Mucosa of rectum (tissue), 2 donors: Measurements from ENCODE around the gene MCRIP1.
A peak's percentile ranks its signal among the peaks of the same experiment; 100 is the strongest.

Experiments used
- H3K27ac ChIP-seq, 2 donors: one replicate each; pipeline ENCODE4 v1.7.0; 2013; ENCODE audit warnings: inconsistent platforms in 2 of 2, low read depth in 2 of 2, low read length in 2 of 2
- H3K27me3 ChIP-seq, 2 donors: one replicate each; pipeline ENCODE4 v1.7.0; 2013; ENCODE audit warnings: low read length in 2 of 2; ENCODE audit not compliant: control insufficient read depth in 2 of 2, insufficient read depth in 2 of 2
- H3K36me3 ChIP-seq, 2 donors: one replicate each; pipeline ENCODE4 v1.7.0; 2013; ENCODE audit warnings: low read length in 2 of 2; ENCODE audit not compliant: control insufficient read depth in 2 of 2, insufficient read depth in 2 of 2
- H3K4me1 ChIP-seq, 2 donors: one replicate each; pipeline ENCODE4 v1.7.0; 2013; ENCODE audit warnings: low read length in 2 of 2, mild to moderate bottlenecking in 1 of 2; ENCODE audit not compliant: control insufficient read depth in 2 of 2, insufficient read depth in 2 of 2
- H3K4me3 ChIP-seq, 2 donors: one replicate each; pipeline ENCODE4 v1.7.0; 2013; ENCODE audit warnings: low read length in 2 of 2
- H3K9ac ChIP-seq, 2 donors: one replicate each; pipeline ENCODE4 v1.7.0; 2013; ENCODE audit warnings: low read length in 2 of 2, low read depth in 1 of 2, mild to moderate bottlenecking in 1 of 2
- H3K9me3 ChIP-seq, 2 donors: one replicate each; pipeline ENCODE4 v1.7.0; 2013; ENCODE audit warnings: low read length in 2 of 2; ENCODE audit not compliant: control insufficient read depth in 2 of 2
- donor health status: healthy.
- donor health status: Normal muscosa, but diverticular disease.

MCRIP1 gene

DNA sequence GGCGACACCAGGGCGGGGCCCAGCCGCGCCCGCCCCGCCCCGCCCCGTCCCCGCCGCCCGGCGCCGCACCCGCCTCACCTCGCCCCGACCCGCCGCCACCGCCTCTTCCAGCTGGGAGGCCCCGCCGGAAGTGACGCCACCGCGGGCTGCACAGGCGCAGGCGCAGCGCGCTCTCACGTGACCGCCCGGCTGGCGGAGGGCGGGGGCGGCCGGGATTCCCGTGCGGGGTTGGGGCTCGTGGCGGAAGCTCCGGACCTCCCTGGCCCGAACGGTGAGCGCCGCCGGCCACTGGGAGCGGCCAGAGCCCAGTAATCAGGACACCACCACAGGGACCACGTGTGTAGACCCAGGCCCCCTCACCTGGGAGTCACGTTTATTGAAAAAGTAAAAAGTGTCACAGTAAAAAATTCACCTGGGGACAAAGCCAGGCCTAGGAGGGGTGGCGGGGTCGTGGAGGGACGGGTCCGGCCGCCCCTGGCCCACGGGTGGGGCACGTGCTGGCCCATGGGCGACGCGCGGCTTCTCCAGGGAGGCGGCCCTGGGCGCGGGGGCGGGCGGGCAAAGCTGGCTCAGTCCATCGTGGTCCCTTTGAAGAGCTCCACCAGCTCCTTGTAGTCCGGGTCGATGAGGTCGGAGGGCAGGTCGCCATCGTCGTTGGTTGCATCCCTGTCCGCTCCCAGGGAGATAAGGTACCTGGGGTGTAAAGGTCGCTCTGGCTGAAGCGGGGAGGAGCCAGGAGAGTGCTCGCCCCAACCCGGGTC, at the start of gene MCRIP1:
Gene MCRIP1 (minus strand): TSS at position 132 of the 761 bp plus-strand sequence. CDS start 8,785 bp downstream, outside the sequence.
- Histone ChIP-seq H3K27ac (peak within 1 kb of the TSS; percentile 86 to 93), H3K36me3 (no peaks in the 10 kb centered on the region), H3K9ac (peak within 1 kb of the TSS; percentile 88 to 94), H3K27me3 (no peaks in the 10 kb centered on the region), H3K4me3 (peak within 1 kb of the TSS; percentile 68 to 77), H3K9me3 (no peaks in the 10 kb centered on the region), H3K4me1 (peaks cover 11 to 16% of the 10 kb centered on the region in 2 donors)

DNA sequence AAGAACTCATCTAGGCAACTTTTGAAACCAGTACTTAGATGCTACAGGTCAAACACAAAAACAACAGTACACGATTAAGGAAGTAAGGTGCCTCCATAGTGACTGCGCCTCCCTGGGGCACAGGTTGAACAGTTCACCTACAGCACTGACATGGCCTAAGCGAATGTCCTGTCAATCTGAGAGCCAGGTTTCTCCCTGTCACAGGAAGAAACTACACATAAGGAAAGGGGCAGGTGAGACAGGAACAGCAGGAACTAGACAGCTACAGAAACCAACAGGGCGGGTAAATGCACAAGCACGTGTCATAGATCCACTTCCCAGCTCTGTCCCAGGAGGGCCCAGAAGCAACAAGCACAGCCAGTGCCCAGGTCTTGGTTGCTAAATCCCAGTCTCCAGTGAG, 46.0 kb upstream of the MCRIP1 start:
- Histone ChIP-seq H3K9ac (no peak overlapping the region), H3K27me3 (no peaks in the 10 kb centered on the region), H3K36me3 (peaks cover 3 to 11% of the 10 kb centered on the region in 2 donors), H3K4me1 (no peaks in the 10 kb centered on the region), H3K4me3 (no peak overlapping the region), H3K27ac (no peak overlapping the region), H3K9me3 (no peaks in the 10 kb centered on the region)

DNA sequence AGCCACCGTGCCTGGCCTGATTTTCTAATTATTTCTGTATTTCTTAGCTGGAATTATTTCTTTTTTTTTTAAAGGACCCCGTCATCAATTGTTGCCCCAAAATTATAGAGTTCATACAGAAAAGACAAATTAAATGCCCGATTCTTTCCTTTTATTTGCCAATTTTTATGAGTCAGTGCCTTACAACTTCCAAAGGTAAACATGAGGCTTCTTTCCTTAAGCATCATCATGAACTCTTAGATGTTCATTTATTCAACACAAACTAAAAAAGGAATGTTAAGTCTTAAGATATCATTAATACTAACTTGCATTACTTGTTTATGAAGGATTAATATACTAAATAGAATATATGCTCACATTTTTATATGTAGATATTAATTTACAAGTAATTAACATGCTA, 45.2 kb upstream of the MCRIP1 start:
- no peaks in the 10 kb centered on the region for H3K9me3 ChIP-seq
- H3K27ac ChIP-seq, result no peak overlapping the region

DNA sequence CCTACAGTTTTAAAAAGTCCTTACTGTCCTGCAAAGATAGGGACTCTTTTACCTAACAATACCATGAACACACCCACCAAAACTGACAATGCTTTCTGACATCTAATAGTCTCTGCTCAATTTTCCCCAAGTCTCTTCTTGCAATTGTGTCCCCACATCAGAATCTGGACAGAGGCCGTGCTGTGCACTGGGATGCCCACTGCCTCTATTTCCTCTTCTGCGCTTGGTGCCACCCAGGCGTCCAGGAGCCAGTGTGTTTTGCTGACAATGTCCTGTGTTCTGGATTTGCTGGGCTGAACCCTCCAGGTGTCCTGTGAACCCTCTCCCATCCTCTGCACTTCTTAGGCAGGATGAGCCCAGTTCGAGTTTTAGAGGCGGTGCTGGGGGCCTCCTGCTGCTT, 44.5 kb upstream of the MCRIP1 start:
- Histone ChIP-seq H3K36me3 (peaks cover 3 to 8% of the 10 kb centered on the region in 2 donors), H3K4me1 (no peaks in the 10 kb centered on the region), H3K4me3 (no peak overlapping the region), H3K9me3 (no peaks in the 10 kb centered on the region), H3K27ac (no peak overlapping the region), H3K27me3 (no peaks in the 10 kb centered on the region), H3K9ac (no peak overlapping the region)

More for the DNA sequence above, 45.2 kb upstream of the MCRIP1 start:
- peaks cover 3 to 10% of the 10 kb centered on the region in 2 donors for H3K36me3 ChIP-seq
- H3K4me3 ChIP-seq, result no peak overlapping the region
- H3K9ac ChIP-seq, result no peak overlapping the region
- no peaks in the 10 kb centered on the region for H3K27me3 ChIP-seq
- H3K4me1 ChIP-seq, result no peaks in the 10 kb centered on the region

DNA sequence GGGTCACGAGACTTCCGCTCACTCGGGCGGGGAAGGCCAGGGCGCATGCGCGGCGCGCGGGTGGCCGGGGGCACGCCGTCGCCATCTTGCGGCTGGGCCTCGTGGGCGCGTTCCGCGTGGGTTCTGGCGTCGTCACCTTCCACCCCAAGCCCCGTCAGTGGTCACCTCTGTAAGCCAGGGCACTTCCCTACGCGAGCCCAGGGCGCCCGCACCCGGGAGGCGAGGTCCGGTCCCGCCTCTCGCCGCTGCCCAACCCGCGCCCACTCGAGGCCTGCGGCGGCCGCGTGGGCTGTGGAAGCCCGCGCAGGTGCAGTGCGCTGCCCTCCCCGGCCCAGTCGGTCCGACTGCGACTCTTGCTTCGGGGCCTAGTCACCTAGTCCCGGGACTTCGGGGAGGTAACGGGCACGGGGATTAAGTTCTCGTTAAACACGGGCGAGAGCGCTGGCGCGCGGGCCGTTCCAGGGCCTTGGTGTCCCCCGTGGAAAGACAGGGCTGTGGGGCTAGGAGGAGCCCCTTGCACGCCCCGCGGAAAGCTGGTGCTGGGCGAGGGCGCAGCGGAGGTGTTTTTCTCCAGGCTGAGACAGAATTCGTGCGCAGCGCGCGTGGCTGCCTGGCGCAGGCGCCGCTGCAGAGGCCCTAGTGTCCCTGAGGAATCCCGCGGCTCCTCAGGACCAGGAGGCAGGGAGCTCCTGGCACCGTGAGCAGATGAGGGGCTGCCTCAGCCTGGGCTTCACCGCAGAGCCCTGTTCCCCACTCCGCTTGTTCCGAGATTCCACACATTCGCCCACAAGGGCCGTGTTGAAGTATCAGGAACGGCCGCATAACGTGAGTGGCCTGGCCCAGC, 38.5 kb upstream of the MCRIP1 start:
- H3K9me3 ChIP-seq, result no peaks in the 10 kb centered on the region
- peaks cover 10 to 12% of the 10 kb centered on the region in 2 donors for H3K36me3 ChIP-seq
- H3K9ac ChIP-seq, result peak overlapping the region; percentile 92 to 99
- H3K27ac ChIP-seq, result peak overlapping the region; percentile 96 to 98
- no peaks in the 10 kb centered on the region for H3K27me3 ChIP-seq
- H3K4me3 ChIP-seq, result peak overlapping the region; percentile 85 to 94
- H3K4me1 ChIP-seq, result peaks cover 41 to 44% of the 10 kb centered on the region in 2 donors

- H3K9me3 ChIP-seq, result no peaks in the 10 kb centered on the region
- H3K4me1 ChIP-seq, result peaks cover 47 to 50% of the 10 kb centered on the region in 2 donors
These were observed 37.9 kb upstream of the MCRIP1 start, which contains the start of gene ARHGDIA for GRCh38 chr17:81870981-81871386. TSS of gene ARHGDIA (minus strand) at chr17:81871337. CDS start at chr17:81869930, 1,407 bp downstream.

GRCh38 chr17:81870131-81870980, 37.3 kb upstream of the MCRIP1 start:
- H3K9ac ChIP-seq, result peak overlapping the region; percentile 86 to 93
- H3K4me1 ChIP-seq, result peaks cover 53 to 55% of the 10 kb centered on the region in 2 donors
- peak overlapping the region; percentile 96 to 98 for H3K27ac ChIP-seq
- H3K4me3 ChIP-seq, result peak overlapping the region; percentile 84 to 94
- no peaks in the 10 kb centered on the region for H3K27me3 ChIP-seq
- peaks cover 10 to 12% of the 10 kb centered on the region in 2 donors for H3K36me3 ChIP-seq
- no peaks in the 10 kb centered on the region for H3K9me3 ChIP-seq

More at GRCh38 chr17:81870981-81871386, 37.9 kb upstream of the MCRIP1 start, which contains the start of gene ARHGDIA:
- H3K27me3 ChIP-seq, result no peaks in the 10 kb centered on the region
- peak within 1 kb of the TSS; percentile 96 to 98 for H3K27ac ChIP-seq
- peak within 1 kb of the TSS; percentile 93 to 99 for H3K9ac ChIP-seq
- peaks cover 10 to 12% of the 10 kb centered on the region in 2 donors for H3K36me3 ChIP-seq
- peak within 1 kb of the TSS; percentile 85 to 94 for H3K4me3 ChIP-seq

- H3K27ac ChIP-seq, result peak overlapping the region; percentile 96 to 98
- peaks cover 61% of the 10 kb centered on the region in 2 donors for H3K4me1 ChIP-seq
- H3K9me3 ChIP-seq, result no peaks in the 10 kb centered on the region
- peaks cover 10 to 12% of the 10 kb centered on the region in 2 donors for H3K36me3 ChIP-seq
- no peaks in the 10 kb centered on the region for H3K27me3 ChIP-seq
- peak overlapping the region; percentile 86 to 93 for H3K9ac ChIP-seq
- H3K4me3 ChIP-seq, result peak overlapping the region; percentile 84 to 94
These were observed 36.4 kb upstream of the MCRIP1 start for GRCh38 chr17:81869221-81870130.
